Astrocyte of the cerebellum (primary cell): ENCODE data around the gene DNAH17.

Experiments used
- DNase-seq: peaks from one replicate; pipeline ENCODE4 v3.0.0-alpha.2; 2011; ENCODE audit warnings: low read depth
- H3K4me3 ChIP-seq: 2 replicates; pipeline ENCODE4 v1.5.1; 2011; ENCODE audit warnings: mild to moderate bottlenecking, low read depth, low read length, moderate library complexity
- CTCF ChIP-seq: IDR thresholded peaks from 2 replicates; pipeline ENCODE4 v1.5.1; 2012; ENCODE audit warnings: low read length, low read depth, moderate library complexity, mild to moderate bottlenecking; ENCODE audit errors: missing control alignments
- in situ Hi-C: cut with HindIII; loops from 2 replicates; pipeline ENCODE4 v1.10.0; 2017; ENCODE audit warnings: low sequenced_read_pairs

Gene DNAH17

GRCh38 chr17:78557598-78558039 lies 19.6 kb downstream of the DNAH17 start:
- in situ Hi-C loops = no loop called here
- TF ChIP-seq CTCF = no peak
- no peak overlapping the region for H3K4me3 ChIP-seq
- peak; percentile 15 for DNase-seq

GRCh38 chr17:78556812-78557211 lies 20.4 kb downstream of the DNAH17 start:
- TF ChIP-seq CTCF = no peak
- no peak for DNase-seq
- H3K4me3 ChIP-seq = no peak overlapping the region
- in situ Hi-C loops = no loop called here

GRCh38 chr17:78555746-78556401 lies 21.3 kb downstream of the DNAH17 start:
- DNase-seq = no peak
- TF ChIP-seq CTCF = no peak
- no peak overlapping the region for H3K4me3 ChIP-seq
- in situ Hi-C loops = no loop called here

GRCh38 chr17:78550464-78550863 lies 26.7 kb downstream of the DNAH17 start:
- in situ Hi-C loops = no loop called here
- H3K4me3 ChIP-seq = no peak overlapping the region
- no peak for TF ChIP-seq CTCF
- no peak for DNase-seq

GRCh38 chr17:78548725-78549124 lies 28.5 kb downstream of the DNAH17 start:
- in situ Hi-C loops = no loop called here
- no peak for TF ChIP-seq CTCF
- DNase-seq = no peak
- H3K4me3 ChIP-seq = no peak overlapping the region

- DNase-seq = no peak
- no peak overlapping the region for H3K4me3 ChIP-seq
- in situ Hi-C loops = no loop called here
- TF ChIP-seq CTCF = no peak
Observed at GRCh38 chr17:78547035-78547434, 30.2 kb downstream of the DNAH17 start.
